Ammon's horn (tissue), 1 donor: Measurements from ENCODE around the gene SPP1.

ENCODE experiments used
- DNase-seq: peaks from one replicate; pipeline ENCODE4 v3.0.0-alpha.2; 2016; ENCODE audit warnings: low spot score

SPP1 gene

GRCh38 chr4:87956501-87956900, 19.0 kb upstream of the SPP1 start:
- DNase-seq = no peak

- no peak for DNase-seq
These were observed 18.5 kb upstream of the SPP1 start for GRCh38 chr4:87957061-87957460.

GRCh38 chr4:87961993-87962392, 13.5 kb upstream of the SPP1 start:
- no peak for DNase-seq

- no peak for DNase-seq
These were observed 12.9 kb upstream of the SPP1 start for GRCh38 chr4:87962398-87963146.

GRCh38 chr4:87965501-87965975, 10.0 kb upstream of the SPP1 start:
- no peak for DNase-seq

GRCh38 chr4:87966095-87966496, 9.4 kb upstream of the SPP1 start:
- no peak for DNase-seq

- DNase-seq = no peak
These were observed 8.3 kb upstream of the SPP1 start for GRCh38 chr4:87967193-87967592.

GRCh38 chr4:87970121-87970520, 5.4 kb upstream of the SPP1 start:
- DNase-seq = no peak

- no peak for DNase-seq
These were observed 3.6 kb upstream of the SPP1 start for GRCh38 chr4:87971866-87972265.

- DNase-seq = peak; percentile 83
These were observed 2.0 kb upstream of the SPP1 start for GRCh38 chr4:87973283-87974169.

GRCh38 chr4:87974856-87975462, 555 bp upstream of the SPP1 start:
- peak; percentile 20 for DNase-seq

GRCh38 chr4:87977521-87978278, 2.2 kb downstream of the SPP1 start:
- peak; percentile 84 for DNase-seq

GRCh38 chr4:87978681-87979080, 3.2 kb downstream of the SPP1 start:
- DNase-seq = no peak

GRCh38 chr4:87979810-87980209, 4.3 kb downstream of the SPP1 start:
- no peak for DNase-seq

- no peak for DNase-seq
These were observed 6.0 kb downstream of the SPP1 start for GRCh38 chr4:87981486-87981885.

GRCh38 chr4:87982036-87982435, 6.5 kb downstream of the SPP1 start:
- no peak for DNase-seq

- DNase-seq = no peak
These were observed 7.0 kb downstream of the SPP1 start for GRCh38 chr4:87982446-87983010.

- DNase-seq = no peak
These were observed 8.5 kb downstream of the SPP1 start for GRCh38 chr4:87983996-87984395.

GRCh38 chr4:87985097-87985886, 9.8 kb downstream of the SPP1 start:
- peak; percentile 95 for DNase-seq

GRCh38 chr4:87985887-87986200, 10.3 kb downstream of the SPP1 start:
- DNase-seq = no peak

- DNase-seq = no peak
These were observed 11.0 kb downstream of the SPP1 start for GRCh38 chr4:87986508-87986907.
